KMS-11 (cell line): Measurements from ENCODE around the gene CCDC170.

Source experiments
- H2AFZ ChIP-seq: fragments of 200-600 bp; sonication (generic); 2 replicates; pipeline ENCODE4 v1.6.1; 2016; ENCODE audit warnings: antibody characterized with exemption, mixed run types, low read depth
- H3K27ac ChIP-seq: fragments of 200-600 bp; sonication (generic); 2 replicates; pipeline ENCODE4 v1.6.1; 2016; ENCODE audit warnings: mild to moderate bottlenecking, mixed run types
- H3K27me3 ChIP-seq: fragments of 200-600 bp; sonication (generic); 2 replicates; pipeline ENCODE4 v1.6.1; 2017; ENCODE audit warnings: mild to moderate bottlenecking, low read depth, mixed run types, moderate library complexity; ENCODE audit not compliant: insufficient read depth
- H3K36me3 ChIP-seq: fragments of 200-600 bp; sonication (generic); 2 replicates; pipeline ENCODE4 v1.6.1; 2017; ENCODE audit warnings: mild to moderate bottlenecking, mixed run types; ENCODE audit not compliant: insufficient read depth
- H3K4me1 ChIP-seq: fragments of 200-600 bp; sonication (generic); 2 replicates; pipeline ENCODE4 v1.6.1; 2016; ENCODE audit warnings: mild to moderate bottlenecking, low read depth, mixed run types; ENCODE audit not compliant: poor library complexity, severe bottlenecking
- H3K4me2 ChIP-seq: fragments of 200-600 bp; sonication (generic); 2 replicates; pipeline ENCODE4 v1.7.0; 2016; ENCODE audit warnings: mild to moderate bottlenecking, mixed run types
- H3K4me3 ChIP-seq: fragments of 200-600 bp; sonication (generic); IDR thresholded peaks from 2 replicates; pipeline ENCODE4 v1.6.1; 2017; ENCODE audit warnings: low read depth, low read length, mixed read lengths; ENCODE audit not compliant: insufficient read depth
- H3K79me2 ChIP-seq: fragments of 200-600 bp; sonication (generic); 2 replicates; pipeline ENCODE4 v1.6.1; 2016; ENCODE audit warnings: low read depth, mixed run types; ENCODE audit not compliant: insufficient read depth
- H3K9ac ChIP-seq: fragments of 200-600 bp; sonication (generic); 2 replicates; pipeline ENCODE4 v1.6.1; 2016; ENCODE audit warnings: mild to moderate bottlenecking, mixed run types
- H4K20me1 ChIP-seq: fragments of 200-600 bp; sonication (generic); 2 replicates; pipeline ENCODE4 v1.6.1; 2016; ENCODE audit warnings: mild to moderate bottlenecking, mixed run types; ENCODE audit not compliant: insufficient read depth
- CTCF ChIP-seq: fragments of 200-600 bp; sonication (generic); conservative IDR thresholded peaks from 2 replicates; pipeline ENCODE4 v1.6.1; 2017; ENCODE audit warnings: low read depth, mild to moderate bottlenecking, antibody characterized with exemption, low read length, moderate library complexity, mixed read lengths

The CCDC170 gene

GRCh38 chr6:151561238-151561637 lies 67.4 kb downstream of the CCDC170 start:
- H2AFZ ChIP-seq, result no peak overlapping the region
- no peaks in the 10 kb centered on the region for H3K36me3 ChIP-seq
- no peaks in the 10 kb centered on the region for H3K4me1 ChIP-seq
- no peaks in the 10 kb centered on the region for H4K20me1 ChIP-seq
- no peak overlapping the region for H3K27ac ChIP-seq
- H3K9ac ChIP-seq, result no peak overlapping the region
- H3K4me2 ChIP-seq, result no peak overlapping the region
- no peaks in the 10 kb centered on the region for H3K27me3 ChIP-seq
- no peak overlapping the region for H3K4me3 ChIP-seq
- TF ChIP-seq CTCF, result no peak
- no peaks in the 10 kb centered on the region for H3K79me2 ChIP-seq

- H3K4me3 ChIP-seq, result no peak overlapping the region
- no peak overlapping the region for H3K4me2 ChIP-seq
- no peak for TF ChIP-seq CTCF
- H3K4me1 ChIP-seq, result no peaks in the 10 kb centered on the region
- no peak overlapping the region for H3K9ac ChIP-seq
- no peaks in the 10 kb centered on the region for H4K20me1 ChIP-seq
- H3K27ac ChIP-seq, result no peak overlapping the region
- H2AFZ ChIP-seq, result no peak overlapping the region
- H3K79me2 ChIP-seq, result no peaks in the 10 kb centered on the region
- no peaks in the 10 kb centered on the region for H3K27me3 ChIP-seq
- H3K36me3 ChIP-seq, result no peaks in the 10 kb centered on the region
Measured at GRCh38 chr6:151564654-151565053, 70.8 kb downstream of the CCDC170 start.

- Histone ChIP-seq H3K27ac (no peak overlapping the region), H2AFZ (no peak overlapping the region), H4K20me1 (no peaks in the 10 kb centered on the region), H3K4me2 (no peak overlapping the region), H3K27me3 (no peaks in the 10 kb centered on the region), H3K79me2 (no peaks in the 10 kb centered on the region), H3K4me1 (no peaks in the 10 kb centered on the region), H3K4me3 (no peak overlapping the region), H3K9ac (no peak overlapping the region), H3K36me3 (no peaks in the 10 kb centered on the region)
- no peak for TF ChIP-seq CTCF
Measured at GRCh38 chr6:151565940-151566339, 72.1 kb downstream of the CCDC170 start.

- H3K4me3 ChIP-seq, result no peak overlapping the region
- H3K27me3 ChIP-seq, result no peaks in the 10 kb centered on the region
- H3K4me1 ChIP-seq, result no peaks in the 10 kb centered on the region
- H3K79me2 ChIP-seq, result no peaks in the 10 kb centered on the region
- no peak for TF ChIP-seq CTCF
- H2AFZ ChIP-seq, result no peak overlapping the region
- H3K9ac ChIP-seq, result no peak overlapping the region
- H4K20me1 ChIP-seq, result no peaks in the 10 kb centered on the region
- no peak overlapping the region for H3K27ac ChIP-seq
- H3K36me3 ChIP-seq, result no peaks in the 10 kb centered on the region
- H3K4me2 ChIP-seq, result no peak overlapping the region
Measured at GRCh38 chr6:151566557-151566956, 72.7 kb downstream of the CCDC170 start.
